Fibroblast of lung (primary cell): ENCODE data around the gene ID3. TPM values are rescaled to one million over a fixed set of nuclear protein-coding genes. Genes with fewer than 3 reads are reported as not detected.

Experiments used
- DNase-seq, 2 donors: peaks; one replicate each; pipeline versions ENCODE4 v3.0.0 to v3.0.0-alpha.2; 2010; ENCODE audit warnings: low read depth in 2 of 2
- H2AFZ ChIP-seq: 2 replicates; pipeline ENCODE4 v1.5.1; 2012; ENCODE audit warnings: low read length, control low read depth, inconsistent platforms
- H3K27ac ChIP-seq: 2 replicates; pipeline ENCODE4 v1.5.1; 2011; ENCODE audit warnings: low read length, control low read depth; ENCODE audit not compliant: insufficient read depth
- H3K27me3 ChIP-seq: 2 replicates; pipeline ENCODE4 v1.5.1; 2011; ENCODE audit warnings: mild to moderate bottlenecking, low read length; ENCODE audit not compliant: control insufficient read depth, insufficient read depth
- H3K36me3 ChIP-seq: 2 replicates; pipeline ENCODE4 v1.5.1; 2011; ENCODE audit warnings: low read length; ENCODE audit not compliant: control insufficient read depth, insufficient read depth
- H3K4me1 ChIP-seq: 2 replicates; pipeline ENCODE4 v1.5.1; 2011; ENCODE audit warnings: low read length; ENCODE audit not compliant: control insufficient read depth, insufficient read depth; ENCODE audit errors: extremely low read depth
- H3K4me2 ChIP-seq: 2 replicates; pipeline ENCODE4 v1.5.1; 2011; ENCODE audit warnings: low read length, control low read depth; ENCODE audit not compliant: insufficient read depth; ENCODE audit errors: extremely low read depth
- H3K4me3 ChIP-seq, 4 experiments: fragments of 200-600 bp in 1 of 4; sonication (generic) in 1 of 4; replicated peaks in 1 of 4; 2 replicates each; pipeline ENCODE4 v1.5.1; 2011 to 2016; ENCODE audit warnings: low read length in 4 of 4, low read depth in 3 of 4, mild to moderate bottlenecking in 3 of 4, control low read depth in 2 of 4, inconsistent platforms in 1 of 4, mixed read lengths in 1 of 4; ENCODE audit not compliant: insufficient read depth in 1 of 4; ENCODE audit errors: control extremely low read depth in 1 of 4
- H3K79me2 ChIP-seq: 2 replicates; pipeline ENCODE4 v1.5.1; 2012; ENCODE audit warnings: mild to moderate bottlenecking, low read length, inconsistent platforms; ENCODE audit not compliant: control insufficient read depth, insufficient read depth
- H3K9ac ChIP-seq: 2 replicates; pipeline ENCODE4 v1.5.1; 2011; ENCODE audit warnings: mild to moderate bottlenecking, low read length, control low read depth; ENCODE audit not compliant: insufficient read depth
- H3K9me3 ChIP-seq: 2 replicates; pipeline ENCODE4 v1.5.1; 2012; ENCODE audit warnings: low read depth, low read length; ENCODE audit not compliant: control insufficient read depth, insufficient read depth
- H4K20me1 ChIP-seq: 2 replicates; pipeline ENCODE4 v1.5.1; 2011; ENCODE audit warnings: low read length; ENCODE audit not compliant: control insufficient read depth, insufficient read depth; ENCODE audit errors: extremely low read depth
- EZH2 ChIP-seq: IDR thresholded peaks from 2 replicates; pipeline ENCODE4 v1.5.1; 2012; ENCODE audit warnings: low read length, control low read depth, mild to moderate bottlenecking; ENCODE audit errors: missing control alignments
- polyA plus RNA-seq, 2 donors: library from polyadenylated mRNA; depleted of rRNA in 1 of 2; stranded (reverse) in 1 of 2; unstranded in 1 of 2; fragments of >200 nt; gene quantifications; 2 replicates each; pipeline ENCODE4 v1.2.1, GENCODE V29; 2011 to 2012; ENCODE audit warnings: missing spikeins in 1 of 2
- total RNA-seq: library from RNA; depleted of rRNA; stranded (reverse); fragments of >200 nt; gene quantifications from 2 replicates; pipeline ENCODE4 v1.2.1, GENCODE V29; 2014
- TF ChIP-seq, protein P1 (sequence below), 2 donors: IDR thresholded peaks in 1 of 2; conservative IDR thresholded peaks in 1 of 2; 1 replicate in 1 of 2; 2 replicates in 1 of 2; pipeline ENCODE4 v1.5.1; 2011 to 2012; ENCODE audit warnings: low read length in 2 of 2, control low read depth in 1 of 2, inconsistent platforms in 1 of 2, low read depth in 1 of 2, mild to moderate bottlenecking in 1 of 2

Gene ID3
- total and polyA plus RNA-seq, 2 donors (not counting 1 experiment from before 2014, with no cell fraction given), result 9.9 to 23.0 TPM

DNA sequence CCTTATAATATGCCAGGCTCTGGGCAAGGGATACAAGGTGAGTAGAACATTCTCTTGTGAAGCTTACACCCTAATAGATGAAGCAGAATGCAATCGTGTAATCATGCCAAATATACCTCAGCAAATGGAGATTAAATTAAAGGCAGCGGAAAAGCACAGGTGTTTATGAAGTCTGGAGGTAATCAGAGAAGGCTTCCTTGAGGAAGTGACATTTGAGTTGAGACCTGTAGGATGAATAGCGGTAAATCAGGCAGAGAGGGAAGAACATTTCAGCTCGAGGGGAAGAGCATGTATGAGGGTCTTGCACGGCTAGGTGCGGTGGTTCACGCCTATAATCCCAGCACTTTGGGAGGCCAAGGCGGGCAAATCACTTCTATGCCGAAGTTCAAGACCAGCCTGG lies 41.7 kb downstream of the ID3 start:
- DNase-seq, result no peak
- Histone ChIP-seq H3K79me2 (no peaks in the 10 kb centered on the region), H4K20me1 (no peaks in the 10 kb centered on the region), H3K9ac (no peak overlapping the region), H3K4me2 (no peak overlapping the region), H2AFZ (no peak overlapping the region), H3K27ac (no peak overlapping the region), H3K27me3 (no peaks in the 10 kb centered on the region), H3K9me3 (no peaks in the 10 kb centered on the region), H3K4me3 (no peak overlapping the region), H3K4me1 (no peaks in the 10 kb centered on the region), H3K36me3 (no peaks in the 10 kb centered on the region)
- TF ChIP-seq, protein P1, sequence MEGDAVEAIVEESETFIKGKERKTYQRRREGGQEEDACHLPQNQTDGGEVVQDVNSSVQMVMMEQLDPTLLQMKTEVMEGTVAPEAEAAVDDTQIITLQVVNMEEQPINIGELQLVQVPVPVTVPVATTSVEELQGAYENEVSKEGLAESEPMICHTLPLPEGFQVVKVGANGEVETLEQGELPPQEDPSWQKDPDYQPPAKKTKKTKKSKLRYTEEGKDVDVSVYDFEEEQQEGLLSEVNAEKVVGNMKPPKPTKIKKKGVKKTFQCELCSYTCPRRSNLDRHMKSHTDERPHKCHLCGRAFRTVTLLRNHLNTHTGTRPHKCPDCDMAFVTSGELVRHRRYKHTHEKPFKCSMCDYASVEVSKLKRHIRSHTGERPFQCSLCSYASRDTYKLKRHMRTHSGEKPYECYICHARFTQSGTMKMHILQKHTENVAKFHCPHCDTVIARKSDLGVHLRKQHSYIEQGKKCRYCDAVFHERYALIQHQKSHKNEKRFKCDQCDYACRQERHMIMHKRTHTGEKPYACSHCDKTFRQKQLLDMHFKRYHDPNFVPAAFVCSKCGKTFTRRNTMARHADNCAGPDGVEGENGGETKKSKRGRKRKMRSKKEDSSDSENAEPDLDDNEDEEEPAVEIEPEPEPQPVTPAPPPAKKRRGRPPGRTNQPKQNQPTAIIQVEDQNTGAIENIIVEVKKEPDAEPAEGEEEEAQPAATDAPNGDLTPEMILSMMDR (conservative IDR thresholded peaks at IDR 0.05 in 1 of 2, IDR thresholded peaks at IDR 0.05 in 1 of 2; ENCODE audit: low read depth in 1 of 2, low read length in 2 of 2), result no peak
- no peak for TF ChIP-seq EZH2

DNA sequence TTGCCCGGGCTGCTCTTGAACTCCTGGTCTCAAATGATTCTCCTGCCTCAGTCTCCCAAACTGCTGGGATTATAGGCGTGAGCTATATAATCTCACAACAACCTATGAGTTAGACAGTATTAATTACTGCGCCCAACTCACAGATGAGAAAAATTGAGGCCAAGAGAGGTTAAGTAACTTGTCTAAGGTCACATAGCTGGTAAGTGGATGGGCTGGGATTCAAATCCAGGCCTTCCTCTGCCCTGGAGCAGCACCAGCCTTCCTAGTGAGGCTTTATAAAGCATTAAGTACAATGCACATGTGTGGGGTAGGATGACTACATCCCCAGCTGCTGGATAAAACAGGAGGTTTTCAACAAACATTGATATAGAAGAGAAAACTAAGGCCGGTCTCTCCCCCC lies 43.4 kb downstream of the ID3 start:
- Histone ChIP-seq H3K4me3 (no peak overlapping the region), H3K27ac (no peak overlapping the region), H2AFZ (no peak overlapping the region), H3K4me2 (no peak overlapping the region), H4K20me1 (no peaks in the 10 kb centered on the region), H3K9me3 (no peaks in the 10 kb centered on the region), H3K4me1 (no peaks in the 10 kb centered on the region), H3K79me2 (no peaks in the 10 kb centered on the region), H3K27me3 (no peaks in the 10 kb centered on the region), H3K9ac (no peak overlapping the region), H3K36me3 (no peaks in the 10 kb centered on the region)
- no peak for TF ChIP-seq EZH2
- TF ChIP-seq, protein P1 (conservative IDR thresholded peaks at IDR 0.05 in 1 of 2, IDR thresholded peaks at IDR 0.05 in 1 of 2; ENCODE audit: low read depth in 1 of 2, low read length in 2 of 2), result no peak
- no peak for DNase-seq

DNA sequence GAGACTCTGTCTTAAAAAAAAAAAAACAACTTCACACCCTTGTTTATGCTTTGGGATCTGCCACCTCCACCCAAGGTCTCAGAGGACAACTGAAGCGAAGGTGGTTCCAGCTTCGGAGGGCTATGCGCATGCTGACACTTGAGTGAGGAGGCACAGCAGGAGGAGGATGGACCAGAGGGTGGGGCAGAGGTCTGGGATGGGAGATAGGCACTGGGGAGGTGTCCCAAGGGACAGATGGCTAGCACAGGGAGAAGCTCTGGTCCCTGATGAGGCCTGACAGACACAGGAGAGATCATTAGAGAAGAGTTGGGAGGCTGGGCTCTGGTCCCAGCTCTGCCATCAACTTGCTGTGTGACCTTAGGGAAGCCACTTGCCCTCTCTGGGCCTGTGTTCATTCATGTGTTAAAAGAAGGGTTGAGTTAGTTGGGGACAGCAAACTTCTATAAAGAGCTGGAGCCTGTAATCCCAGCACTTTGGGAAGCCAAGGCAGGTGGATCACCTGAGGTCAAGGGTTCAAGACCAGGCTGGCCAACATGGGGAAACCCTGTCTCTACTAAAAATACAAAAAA lies 45.1 kb downstream of the ID3 start:
- Histone ChIP-seq H3K9ac (no peak overlapping the region), H3K4me3 (no peak overlapping the region), H3K4me1 (no peaks in the 10 kb centered on the region), H3K4me2 (no peak overlapping the region), H3K27me3 (no peaks in the 10 kb centered on the region), H3K27ac (no peak overlapping the region), H3K36me3 (no peaks in the 10 kb centered on the region), H2AFZ (no peak overlapping the region), H3K9me3 (no peaks in the 10 kb centered on the region), H3K79me2 (no peaks in the 10 kb centered on the region), H4K20me1 (no peaks in the 10 kb centered on the region)
- DNase-seq, result no peak
- TF ChIP-seq, protein P1 (conservative IDR thresholded peaks at IDR 0.05 in 1 of 2, IDR thresholded peaks at IDR 0.05 in 1 of 2; ENCODE audit: low read depth in 1 of 2, low read length in 2 of 2), result no peak
- TF ChIP-seq EZH2, result no peak
